Hepatocyte (in vitro differentiated cells): ENCODE measurements around the gene CPEB4. TPM values are rescaled to one million over a fixed set of nuclear protein-coding genes. Genes with fewer than 3 reads are reported as not detected.

Experiments
- DNase-seq: peaks from one replicate; pipeline ENCODE4 v3.0.0-alpha.2; 2016; ENCODE audit warnings: low spot score
- H2AFZ ChIP-seq: fragments of 200-600 bp; sonication (generic); 2 replicates; pipeline ENCODE4 v1.6.0; 2016; ENCODE audit warnings: antibody characterized with exemption, mild to moderate bottlenecking
- H3K27ac ChIP-seq: fragments of 200-600 bp; sonication (generic); 2 replicates; pipeline ENCODE4 v1.5.1; 2016; ENCODE audit warnings: mild to moderate bottlenecking
- H3K27me3 ChIP-seq: fragments of 200-600 bp; sonication (generic); 2 replicates; pipeline ENCODE4 v1.6.1; 2016
- H3K36me3 ChIP-seq: fragments of 200-600 bp; sonication (generic); replicated peaks from 2 replicates; pipeline ENCODE4 v1.5.1; 2016; ENCODE audit warnings: low read depth; ENCODE audit not compliant: insufficient read depth
- H3K4me1 ChIP-seq: fragments of 200-600 bp; sonication (generic); 2 replicates; pipeline ENCODE4 v1.5.1; 2016; ENCODE audit warnings: mild to moderate bottlenecking, moderate library complexity; ENCODE audit not compliant: insufficient read depth
- H3K4me2 ChIP-seq: fragments of 200-600 bp; sonication (generic); 2 replicates; pipeline ENCODE4 v1.6.0; 2016
- H3K4me3 ChIP-seq: fragments of 200-600 bp; sonication (generic); 2 replicates; pipeline ENCODE4 v1.5.1; 2016; ENCODE audit warnings: mild to moderate bottlenecking
- H3K79me2 ChIP-seq: fragments of 200-600 bp; sonication (generic); 2 replicates; pipeline ENCODE4 v1.6.0; 2017; ENCODE audit warnings: mild to moderate bottlenecking
- H3K9me2 ChIP-seq: fragments of 200-600 bp; sonication (generic); replicated peaks from 2 replicates; pipeline ENCODE4 v1.6.0; 2017; ENCODE audit warnings: mild to moderate bottlenecking; ENCODE audit not compliant: insufficient read depth
- H3K9me3 ChIP-seq: fragments of 200-600 bp; sonication (generic); 2 replicates; pipeline ENCODE4 v1.5.1; 2016; ENCODE audit warnings: low read depth, mild to moderate bottlenecking
- H4K20me1 ChIP-seq: fragments of 200-600 bp; sonication (generic); 2 replicates; pipeline ENCODE4 v1.6.0; 2016; ENCODE audit warnings: mild to moderate bottlenecking; ENCODE audit not compliant: insufficient read depth, poor library complexity, severe bottlenecking
- CTCF ChIP-seq: fragments of 200-600 bp; sonication (generic); IDR thresholded peaks from 2 replicates; pipeline ENCODE4 v1.5.1; 2016; ENCODE audit warnings: antibody characterized with exemption, mild to moderate bottlenecking; ENCODE audit not compliant: poor library complexity
- EZH2 ChIP-seq: fragments of 200-600 bp; sonication (generic); IDR thresholded peaks from 2 replicates; pipeline ENCODE4 v1.6.1; 2016; ENCODE audit warnings: antibody characterized with exemption, mild to moderate bottlenecking, borderline replicate concordance
- EZH2phosphoT487 ChIP-seq: fragments of 200-600 bp; sonication (generic); IDR thresholded peaks from one replicate; pipeline ENCODE4 v1.6.1; 2018; ENCODE audit warnings: antibody characterized with exemption, mild to moderate bottlenecking, low read depth, moderate library complexity; ENCODE audit not compliant: unreplicated experiment, severe bottlenecking
- WGBS: methylation state at CpG from one replicate; pipeline ENCODE4 v1.1.6; 2016; ENCODE audit warnings: low lambda C conversion rate; ENCODE audit errors: missing lambda C conversion rate; 5-methylcytosine and 5-hydroxymethylcytosine counted together
- polyA plus RNA-seq: library from polyadenylated mRNA; unstranded; fragments of >200 nt; fragmentation: Nextera tagmentation; extraction: Ambion mirVana; gene quantifications from 2 replicates; pipeline ENCODE4 v1.2.1, GENCODE V29; 2016
- total RNA-seq: library from RNA; depleted of rRNA; stranded (reverse); fragments of >200 nt; gene quantifications from 2 replicates; pipeline ENCODE4 v1.2.3, GENCODE V29; 2014

The CPEB4 gene
- total and polyA plus RNA-seq, 2 experiments from 2014 or later, result 13.3 to 49.2 TPM

GRCh38 chr5:173841710-173842109 lies 46.4 kb upstream of the CPEB4 start:
- Histone ChIP-seq H3K4me3 (no peak overlapping the region), H3K9me2 (no peaks in the 10 kb centered on the region), H4K20me1 (no peaks in the 10 kb centered on the region), H3K4me2 (no peak overlapping the region), H3K79me2 (no peaks in the 10 kb centered on the region), H3K36me3 (no peaks in the 10 kb centered on the region), H3K9me3 (no peaks in the 10 kb centered on the region), H3K27ac (no peak overlapping the region), H2AFZ (no peak overlapping the region), H3K4me1 (peaks cover 3% of the 10 kb centered on the region), H3K27me3 (no peaks in the 10 kb centered on the region)
- TF ChIP-seq CTCF, result no peak
- no peak for TF ChIP-seq EZH2
- TF ChIP-seq EZH2phosphoT487, result no peak
- WGBS, result 84% methylated on average over 3 of the region's 3 CpGs
- no peak for DNase-seq

- no peak for DNase-seq
- no peak overlapping the region for H3K4me3 ChIP-seq
- H2AFZ ChIP-seq, result no peak overlapping the region
- H3K9me2 ChIP-seq, result no peaks in the 10 kb centered on the region
- no peak for TF ChIP-seq EZH2
- TF ChIP-seq EZH2phosphoT487, result no peak
- TF ChIP-seq CTCF, result no peak
- H3K4me2 ChIP-seq, result no peak overlapping the region
- H3K27ac ChIP-seq, result no peak overlapping the region
- H3K9me3 ChIP-seq, result no peaks in the 10 kb centered on the region
- H3K36me3 ChIP-seq, result no peaks in the 10 kb centered on the region
- H3K79me2 ChIP-seq, result no peaks in the 10 kb centered on the region
- H3K4me1 ChIP-seq, result peaks cover 3% of the 10 kb centered on the region
- no peaks in the 10 kb centered on the region for H4K20me1 ChIP-seq
- no peaks in the 10 kb centered on the region for H3K27me3 ChIP-seq
- 81% methylated on average over 3 of the region's 3 CpGs for WGBS
Observed at GRCh38 chr5:173843794-173844193, 44.4 kb upstream of the CPEB4 start.

- Histone ChIP-seq H3K4me1 (no peaks in the 10 kb centered on the region), H3K9me3 (no peaks in the 10 kb centered on the region), H3K9me2 (no peaks in the 10 kb centered on the region), H3K4me3 (no peak overlapping the region), H3K79me2 (no peaks in the 10 kb centered on the region), H3K36me3 (no peaks in the 10 kb centered on the region), H4K20me1 (no peaks in the 10 kb centered on the region), H2AFZ (no peak overlapping the region), H3K27me3 (no peaks in the 10 kb centered on the region), H3K27ac (no peak overlapping the region), H3K4me2 (no peak overlapping the region)
- no peak for TF ChIP-seq CTCF
- no peak for TF ChIP-seq EZH2
- TF ChIP-seq EZH2phosphoT487, result no peak
- 90% methylated on average over 6 of the region's 6 CpGs for WGBS
- DNase-seq, result no peak
Observed at GRCh38 chr5:173845321-173845720, 42.8 kb upstream of the CPEB4 start.
